Stimulated activated CD4-positive, alpha-beta T cell treated with anti-CD3 and anti-CD28 coated beads, Interleukin-4, amount 100 ng/mL, for 4 hours (primary cell): ENCODE data around the gene PAQR5.
"Not testable (repeated sequence)": the region's sequence is repeated elsewhere in the genome, so short reads cannot be mapped to it uniquely, and the experiment has no call there.

ENCODE experiments used
- DNase-seq, 2 experiments: peaks; one replicate each; pipeline ENCODE4 v3.0.0-alpha.2; 2020

The PAQR5 gene

DNA sequence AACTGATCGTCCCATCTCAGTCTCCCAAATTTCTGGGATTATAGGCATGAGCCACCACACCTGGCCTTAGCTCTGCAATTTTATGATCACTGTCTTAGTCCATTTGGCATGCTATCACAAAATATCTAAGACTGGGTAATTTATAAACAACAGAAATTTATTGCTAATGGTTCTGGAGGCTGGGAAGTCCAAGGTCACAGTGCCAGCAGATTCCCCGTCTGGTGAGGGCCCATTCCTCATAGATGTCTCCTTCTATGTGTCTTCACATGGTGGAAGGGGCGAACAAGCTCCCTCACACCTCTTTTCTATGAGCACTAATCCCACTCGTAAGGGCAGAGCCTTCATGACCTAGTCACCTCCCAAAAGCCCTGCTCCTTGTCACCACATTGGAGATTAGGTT lies 60.1 kb downstream of the PAQR5 start:
- no peak for DNase-seq

GRCh38 chr15:69359722-69360121 lies 61.0 kb downstream of the PAQR5 start:
- DNase-seq: no peak

- DNase-seq: no peak
Measured at GRCh38 chr15:69360642-69361041, 61.9 kb downstream of the PAQR5 start.

DNA sequence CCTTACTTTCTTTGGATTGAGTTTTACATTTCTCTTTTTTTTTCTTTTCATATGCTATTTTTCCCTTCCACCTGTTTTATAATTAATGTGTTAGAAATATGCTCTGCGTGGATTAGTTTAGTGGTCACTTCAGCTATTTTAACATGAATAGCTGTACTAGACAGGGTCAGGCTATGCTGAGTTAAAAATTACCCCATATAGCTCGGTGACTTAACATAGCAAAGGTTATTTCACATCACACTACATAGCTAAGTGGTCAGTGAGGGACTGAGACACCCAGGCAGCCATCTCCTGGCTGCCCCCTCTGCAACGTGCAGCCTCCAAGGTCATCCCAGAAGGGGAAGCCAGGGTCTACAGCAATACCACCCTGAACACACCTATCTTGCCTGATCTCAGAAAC lies 68.5 kb downstream of the PAQR5 start:
- DNase-seq: no peak

- DNase-seq: no peak
Measured at GRCh38 chr15:69369631-69370030, 70.9 kb downstream of the PAQR5 start.

DNA sequence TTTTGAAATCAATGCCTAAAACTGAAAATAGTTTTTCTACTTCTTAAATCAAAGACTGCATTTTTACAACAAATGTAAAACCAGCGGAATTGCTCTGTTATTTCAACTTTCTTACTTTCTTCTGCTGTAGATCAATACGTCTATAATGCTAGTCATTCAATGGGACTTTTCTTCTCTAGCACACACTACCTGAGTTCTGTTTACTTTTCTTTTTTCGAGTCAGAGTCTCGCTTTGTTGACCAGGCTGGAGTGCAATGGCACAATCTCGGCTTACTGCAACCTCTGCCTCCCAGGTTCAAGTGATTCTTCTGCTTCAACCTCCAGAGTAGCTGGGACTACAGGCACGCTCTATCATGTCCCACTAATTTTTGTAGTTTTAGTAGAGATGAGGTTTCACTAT lies 74.7 kb downstream of the PAQR5 start:
- no peak for DNase-seq

DNA sequence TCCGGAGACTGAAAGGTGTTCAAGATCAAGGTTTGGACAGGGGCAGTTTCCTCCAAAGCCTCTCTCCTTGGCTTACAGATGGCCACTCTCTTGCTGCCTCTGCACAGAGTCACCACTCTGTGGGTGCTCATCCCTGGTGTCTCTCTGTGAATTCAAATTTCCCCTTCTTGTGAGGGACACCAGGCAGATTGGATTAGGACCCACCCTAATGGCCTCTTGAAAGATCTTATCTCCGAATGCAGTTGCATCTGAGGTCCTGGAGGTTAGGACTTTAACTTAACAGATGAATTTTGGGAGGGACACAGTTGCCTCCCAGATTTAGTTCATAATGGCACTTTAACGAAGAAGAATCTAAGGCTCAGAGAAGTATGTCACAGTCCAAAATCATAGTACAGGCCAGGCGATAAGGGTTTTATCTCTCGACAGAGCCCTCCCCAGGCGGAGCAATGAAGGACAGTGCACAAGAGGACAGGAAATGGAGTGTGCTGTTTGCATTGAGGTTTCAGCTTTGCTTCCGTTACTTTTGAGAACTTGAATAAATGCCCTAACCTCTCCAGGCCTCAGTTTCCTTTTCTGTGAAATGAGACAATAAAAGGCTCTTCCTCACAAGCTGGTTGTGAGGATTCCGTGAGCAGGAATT lies 76.6 kb downstream of the PAQR5 start:
- DNase-seq: no peak

DNA sequence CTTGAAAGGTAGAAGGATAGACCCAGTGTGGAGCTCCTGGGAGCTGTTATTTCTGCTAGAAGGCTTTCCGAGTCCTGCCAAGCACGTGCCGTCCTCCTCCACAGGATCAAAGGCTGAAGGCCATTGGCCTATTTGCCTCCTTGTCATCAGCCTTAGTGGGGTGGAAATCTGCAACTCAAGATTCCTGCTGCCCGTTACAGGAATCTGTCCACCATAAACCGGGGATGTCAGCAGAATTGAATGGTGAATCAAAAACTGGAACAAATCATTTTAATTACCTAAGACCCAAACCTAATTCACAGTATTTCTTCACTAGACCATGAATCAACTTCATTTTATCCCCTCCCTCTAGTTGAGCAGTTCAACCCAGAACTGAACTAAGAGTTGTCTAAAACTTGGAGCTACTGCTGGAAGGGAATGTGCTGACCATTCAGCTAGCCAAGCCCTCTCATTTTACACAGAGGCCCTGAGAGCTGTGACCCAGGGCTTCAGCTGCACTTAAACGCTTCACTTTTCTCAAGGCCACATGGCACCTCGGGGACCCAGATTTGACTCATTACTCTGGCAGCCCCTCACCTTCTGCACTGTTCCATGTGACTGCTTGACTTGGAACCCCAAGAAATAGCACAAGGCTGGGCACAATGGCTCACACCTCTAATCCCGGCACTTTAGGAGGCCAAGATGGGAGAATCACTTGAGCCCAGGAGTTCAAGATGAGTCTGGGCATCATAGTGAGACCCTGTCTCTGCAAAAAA lies 78.7 kb downstream of the PAQR5 start:
- DNase-seq: no peak

- DNase-seq: no peak
Measured at GRCh38 chr15:69380100-69380725, 81.5 kb downstream of the PAQR5 start.

- DNase-seq: no peak
Measured at GRCh38 chr15:69380726-69381105, 82.0 kb downstream of the PAQR5 start.

- not testable (repeated sequence) for DNase-seq
Measured at GRCh38 chr15:69382176-69382575, 83.5 kb downstream of the PAQR5 start.

DNA sequence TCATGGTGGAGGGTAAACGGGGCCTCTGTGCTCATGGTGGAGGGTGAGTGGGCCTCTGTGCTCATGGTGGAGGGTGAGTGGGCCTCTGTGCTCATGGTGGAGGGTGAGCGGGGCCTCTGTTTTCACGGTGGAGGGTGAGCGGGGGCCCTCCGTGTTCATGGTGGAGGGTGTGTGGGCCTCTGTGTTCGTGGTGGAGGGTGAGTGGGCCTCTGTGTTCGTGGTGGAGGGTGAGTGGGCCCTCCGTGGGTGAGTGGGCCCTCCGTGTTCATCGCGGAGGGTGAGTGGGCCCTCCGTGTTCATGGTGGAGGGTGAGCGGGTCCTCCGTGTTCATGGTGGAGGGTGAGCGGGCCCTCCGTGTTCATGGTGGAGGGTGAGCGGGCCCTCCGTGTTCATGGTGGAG lies 85.4 kb downstream of the PAQR5 start:
- DNase-seq: not testable (repeated sequence)

GRCh38 chr15:69384626-69385598 lies 86.2 kb downstream of the PAQR5 start:
- DNase-seq: no peak

- no peak for DNase-seq
Measured at GRCh38 chr15:69385831-69386230, 87.1 kb downstream of the PAQR5 start.

- DNase-seq: no peak
Measured at GRCh38 chr15:69386284-69386683, 87.6 kb downstream of the PAQR5 start.

DNA sequence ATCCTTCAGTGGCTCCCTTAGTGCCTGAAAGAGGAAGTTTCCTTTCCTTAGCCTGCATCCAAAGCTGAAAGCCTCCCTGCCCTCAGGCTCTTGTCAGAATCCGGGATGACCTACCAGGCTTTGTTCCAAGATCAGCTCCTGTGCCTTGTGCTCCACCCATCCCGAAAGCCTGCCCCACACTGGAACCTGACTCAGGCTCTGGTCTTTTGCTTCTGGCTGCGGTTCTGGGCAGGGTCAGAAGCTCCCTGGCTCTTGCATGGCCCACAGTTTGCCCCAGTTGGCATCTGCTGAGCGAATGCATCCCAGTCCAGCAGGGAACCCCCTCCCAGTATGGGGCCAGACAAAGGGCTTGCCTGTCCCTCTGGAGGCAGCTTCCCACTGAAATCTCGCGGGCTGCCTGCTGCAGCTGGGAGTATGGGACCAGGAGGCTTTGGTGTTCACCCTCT lies 89.6 kb downstream of the PAQR5 start:
- no peak for DNase-seq

DNA sequence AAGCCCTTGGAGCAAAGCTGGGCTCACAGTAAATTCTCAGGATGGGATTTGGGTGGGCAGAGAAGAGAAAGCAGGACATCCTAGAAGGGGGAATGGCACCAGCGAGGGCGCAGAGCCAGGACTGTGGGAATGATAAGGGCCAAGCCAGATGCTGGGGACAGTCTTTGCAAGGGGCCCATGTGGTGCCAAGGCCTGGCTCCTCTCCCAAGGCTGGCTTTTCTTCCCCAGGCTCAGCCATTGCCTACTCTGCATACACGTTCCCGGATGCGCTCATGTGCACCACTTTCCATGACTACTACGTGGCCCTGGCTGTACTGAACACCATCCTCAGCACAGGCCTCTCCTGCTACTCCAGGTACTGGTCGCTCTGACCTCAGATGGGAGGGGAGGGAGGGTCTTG lies 90.7 kb downstream of the PAQR5 start:
- no peak for DNase-seq

- DNase-seq: no peak
Measured at GRCh38 chr15:69390575-69390974, 91.9 kb downstream of the PAQR5 start.

DNA sequence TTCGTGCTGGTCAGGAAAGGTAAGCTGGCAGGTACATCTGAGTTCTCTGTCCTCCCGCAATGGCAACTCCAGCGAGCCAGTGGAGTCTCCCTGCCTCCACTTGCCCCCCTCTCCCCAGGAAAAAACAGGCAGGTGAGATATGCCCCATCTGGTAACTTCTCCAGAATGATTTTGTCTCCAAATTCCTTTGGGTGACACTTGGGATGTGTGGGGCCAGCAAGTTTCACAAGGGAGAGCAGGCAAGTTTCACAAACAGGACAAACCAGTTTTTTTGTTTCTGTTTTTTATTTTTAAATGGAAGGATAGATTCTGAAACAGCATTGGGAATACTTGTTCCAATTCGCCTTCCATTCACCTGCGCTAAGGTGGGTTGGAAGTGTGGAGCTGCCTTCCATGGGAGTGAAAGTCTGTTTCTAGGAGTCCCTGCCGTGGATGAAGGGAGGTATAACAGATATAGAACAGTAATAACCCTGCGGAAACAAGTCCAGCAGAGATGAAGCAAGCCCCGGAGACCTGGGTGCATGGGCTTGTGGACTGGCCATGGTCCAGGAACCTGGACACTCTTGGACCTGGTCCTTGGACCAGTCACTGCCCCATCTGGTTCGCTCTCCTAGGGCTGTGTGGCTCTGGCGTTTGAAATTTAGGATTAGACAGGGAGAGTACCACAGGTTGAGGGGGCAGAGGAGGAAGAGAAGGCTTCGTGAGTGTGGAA lies 92.5 kb downstream of the PAQR5 start:
- no peak for DNase-seq

DNA sequence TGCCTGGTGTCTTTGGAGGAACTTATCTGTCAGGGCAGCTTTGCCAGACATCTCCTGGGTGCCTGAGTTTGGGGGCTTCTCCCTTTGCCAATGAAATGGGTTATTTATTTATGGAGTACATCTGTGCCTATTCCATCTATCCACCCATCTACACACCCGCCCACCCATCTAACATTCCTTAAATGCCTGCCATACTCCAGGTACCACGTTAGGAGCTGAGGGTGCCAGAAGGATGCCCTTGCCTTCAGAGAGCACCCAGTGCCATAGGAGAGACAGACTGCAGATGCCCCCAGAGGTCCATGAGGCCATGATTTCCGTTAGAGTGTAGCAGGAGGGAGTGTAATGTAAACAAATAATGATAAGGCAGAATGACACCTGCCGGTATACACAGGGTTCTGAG lies 93.6 kb downstream of the PAQR5 start:
- no peak for DNase-seq

DNA sequence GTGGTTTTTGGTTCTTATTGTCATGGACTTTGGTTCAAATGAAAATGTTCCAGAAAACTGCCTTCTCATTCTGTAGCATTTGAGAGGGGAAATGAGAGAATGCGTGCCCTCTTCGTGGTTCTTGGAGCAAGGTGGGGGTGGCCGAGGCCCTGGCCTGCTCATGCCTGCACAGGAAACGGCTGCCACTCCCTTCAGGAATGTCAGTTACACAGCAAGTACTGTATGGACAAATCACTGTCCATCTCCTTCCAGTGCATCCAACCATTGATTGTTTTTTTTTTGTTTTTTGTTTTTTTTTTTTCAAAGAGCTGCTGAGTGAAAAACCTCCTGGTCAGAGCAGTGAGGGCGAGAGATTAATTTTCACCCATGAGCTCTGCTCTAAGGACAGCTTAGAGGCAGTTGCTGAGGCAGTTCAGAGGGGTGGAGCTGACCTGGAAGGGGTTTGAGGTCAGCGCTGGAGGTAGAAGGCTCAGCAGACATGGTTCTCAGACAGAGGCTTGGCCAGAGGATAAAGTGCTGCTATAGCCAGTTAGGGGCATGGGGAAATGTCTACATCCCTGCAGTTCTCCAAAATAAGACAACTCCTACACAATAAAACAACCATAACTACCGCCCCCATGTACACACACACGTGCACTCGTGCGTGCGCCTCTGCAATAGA lies 95.2 kb downstream of the PAQR5 start:
- no peak for DNase-seq
